RPMI7951 (cell line): ENCODE measurements around the gene AK5. TPM values are rescaled to one million over a fixed set of nuclear protein-coding genes. Genes with fewer than 3 reads are reported as not detected.

Source experiments
- DNase-seq: peaks from one replicate; pipeline ENCODE4 v3.0.0-alpha.2; 2012; ENCODE audit warnings: low read depth
- total RNA-seq: library from RNA; depleted of rRNA; stranded (reverse); fragments of >200 nt; shearing (Covaris generic); gene quantifications from 2 replicates; pipeline ENCODE4 v1.2.3, GENCODE V29; 2014; rRNA removed

AK5 gene, protein sequence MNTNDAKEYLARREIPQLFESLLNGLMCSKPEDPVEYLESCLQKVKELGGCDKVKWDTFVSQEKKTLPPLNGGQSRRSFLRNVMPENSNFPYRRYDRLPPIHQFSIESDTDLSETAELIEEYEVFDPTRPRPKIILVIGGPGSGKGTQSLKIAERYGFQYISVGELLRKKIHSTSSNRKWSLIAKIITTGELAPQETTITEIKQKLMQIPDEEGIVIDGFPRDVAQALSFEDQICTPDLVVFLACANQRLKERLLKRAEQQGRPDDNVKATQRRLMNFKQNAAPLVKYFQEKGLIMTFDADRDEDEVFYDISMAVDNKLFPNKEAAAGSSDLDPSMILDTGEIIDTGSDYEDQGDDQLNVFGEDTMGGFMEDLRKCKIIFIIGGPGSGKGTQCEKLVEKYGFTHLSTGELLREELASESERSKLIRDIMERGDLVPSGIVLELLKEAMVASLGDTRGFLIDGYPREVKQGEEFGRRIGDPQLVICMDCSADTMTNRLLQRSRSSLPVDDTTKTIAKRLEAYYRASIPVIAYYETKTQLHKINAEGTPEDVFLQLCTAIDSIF
- total RNA-seq = 6.5 and 8.0 TPM in 2 replicates

DNA sequence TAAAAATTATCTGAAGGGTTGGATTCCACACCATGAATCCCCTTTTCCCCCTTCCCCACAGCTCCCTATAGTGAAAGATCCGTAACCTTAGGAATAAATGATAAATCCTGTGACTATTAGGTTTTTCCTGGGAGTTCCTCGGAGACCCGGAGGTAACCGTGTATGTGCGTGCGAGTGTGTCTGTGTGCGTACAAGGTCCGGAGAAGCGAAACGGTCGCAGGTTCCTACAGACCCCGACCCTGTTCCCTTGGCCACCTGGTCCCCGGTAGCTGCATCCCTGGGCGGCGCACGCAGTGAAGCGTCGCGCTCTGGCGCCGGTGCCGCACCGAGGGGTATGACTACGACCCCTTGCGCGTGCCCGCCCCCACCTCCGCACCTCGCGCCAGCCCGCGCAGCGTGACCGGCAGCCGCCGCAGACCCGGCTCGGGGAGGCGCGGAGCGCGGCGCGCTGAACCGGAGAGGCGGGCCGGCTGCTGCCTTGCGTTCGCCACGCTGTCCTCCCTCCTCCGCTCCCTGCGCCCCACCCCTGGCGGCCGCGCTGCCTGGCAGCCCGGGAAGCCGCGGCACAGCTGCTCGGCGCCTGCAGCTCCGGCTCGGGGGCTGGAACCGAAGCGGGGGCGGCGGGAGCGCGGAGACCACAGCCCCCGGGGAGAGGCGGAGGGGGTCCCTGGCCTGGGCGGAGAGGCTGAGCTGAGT is at the start of gene AK5:
Gene AK5 (plus strand): TSS at position 529 of the 696 bp plus-strand sequence. CDS start 295 bp downstream, outside the sequence.
- DNase-seq = peak; percentile 55

GRCh38 chr1:77232829-77233228 is 49.0 kb upstream of the AK5 start:
- no peak for DNase-seq

GRCh38 chr1:77234096-77234495 is 47.7 kb upstream of the AK5 start:
- no peak for DNase-seq

DNA sequence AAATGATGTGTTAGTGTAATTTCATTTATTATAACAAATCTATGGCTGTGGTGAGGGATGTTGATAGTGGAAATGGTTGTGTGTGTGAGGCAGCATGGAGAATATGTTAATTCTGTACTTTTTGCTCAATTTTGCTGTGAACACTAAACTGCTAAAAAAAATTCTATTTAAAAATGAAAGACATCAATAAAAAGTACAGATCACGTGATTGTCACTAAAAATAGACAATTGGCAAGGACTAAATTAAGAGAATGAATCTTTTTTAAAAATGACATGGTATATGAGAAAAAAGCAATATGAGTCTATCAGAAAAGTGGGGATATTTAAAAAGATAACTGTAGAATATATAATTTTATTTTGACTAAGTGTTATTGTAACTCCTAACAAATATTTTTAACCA is 46.9 kb upstream of the AK5 start:
- no peak for DNase-seq

DNA sequence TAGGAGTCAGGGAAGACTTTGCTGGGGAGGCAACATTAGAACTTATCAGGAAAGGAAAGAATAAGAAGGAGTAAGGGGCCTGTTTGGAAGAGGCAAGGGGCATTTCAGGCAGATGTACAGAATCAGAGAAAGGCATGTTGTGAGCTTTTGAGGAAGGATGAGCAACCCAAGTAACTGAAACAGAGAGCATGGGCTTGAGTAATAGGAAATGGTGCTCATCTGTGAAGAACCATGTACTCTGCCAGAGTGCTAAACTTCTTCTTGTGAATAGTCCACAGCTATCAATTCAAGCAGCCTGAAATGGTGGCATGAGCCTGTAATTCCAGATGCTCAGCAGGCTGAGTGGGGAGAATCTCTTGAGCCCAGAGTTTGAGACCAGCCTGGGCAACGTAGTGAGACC is 43.4 kb upstream of the AK5 start:
- no peak for DNase-seq

- no peak for DNase-seq
Measured at GRCh38 chr1:77239311-77239710, 42.5 kb upstream of the AK5 start.

- DNase-seq = no peak
Measured at GRCh38 chr1:77245830-77246229, 36.0 kb upstream of the AK5 start.

- no peak for DNase-seq
Measured at GRCh38 chr1:77250126-77250525, 31.7 kb upstream of the AK5 start.

DNA sequence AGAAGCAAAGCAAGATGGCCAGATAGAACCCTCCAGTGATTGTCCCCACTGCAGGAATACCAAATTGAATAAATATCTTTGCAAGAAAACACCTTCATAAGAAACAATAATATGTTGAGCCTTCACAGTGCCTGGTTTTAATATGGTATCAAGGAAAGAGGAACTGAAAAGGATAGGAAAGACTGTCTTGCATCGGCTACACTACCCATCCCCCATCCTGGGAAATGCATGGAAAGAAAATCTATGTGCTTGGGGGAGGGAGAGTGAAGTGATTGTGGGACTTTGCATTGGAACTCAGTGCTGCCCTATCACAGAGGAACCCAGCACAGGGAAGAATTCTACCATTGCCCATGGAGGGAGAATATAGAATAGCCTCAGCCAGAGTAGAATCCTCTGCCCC is 28.6 kb upstream of the AK5 start:
- no peak for DNase-seq

GRCh38 chr1:77263708-77264107 is 18.1 kb upstream of the AK5 start:
- DNase-seq = no peak

- DNase-seq = no peak
Measured at GRCh38 chr1:77265180-77265579, 16.6 kb upstream of the AK5 start.

DNA sequence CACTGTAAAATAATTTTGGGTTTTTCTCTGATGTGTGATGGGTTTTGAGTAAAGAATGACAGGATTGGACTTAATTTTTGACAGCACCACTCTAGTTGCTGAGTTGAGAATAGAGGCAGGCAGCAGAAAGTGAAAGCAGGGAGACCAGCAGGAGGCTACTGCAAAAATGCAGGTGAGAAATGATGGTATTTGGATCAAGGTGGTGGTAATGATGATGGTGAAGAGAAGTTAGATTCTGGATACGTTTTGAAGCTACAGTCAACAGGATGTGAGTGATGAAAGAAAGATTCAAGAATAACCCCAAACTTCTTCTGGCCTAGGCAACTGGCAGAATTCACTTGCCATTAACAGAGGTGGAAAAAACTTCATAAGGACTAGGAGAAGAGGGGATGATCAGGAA is 14.8 kb upstream of the AK5 start:
- DNase-seq = no peak

DNA sequence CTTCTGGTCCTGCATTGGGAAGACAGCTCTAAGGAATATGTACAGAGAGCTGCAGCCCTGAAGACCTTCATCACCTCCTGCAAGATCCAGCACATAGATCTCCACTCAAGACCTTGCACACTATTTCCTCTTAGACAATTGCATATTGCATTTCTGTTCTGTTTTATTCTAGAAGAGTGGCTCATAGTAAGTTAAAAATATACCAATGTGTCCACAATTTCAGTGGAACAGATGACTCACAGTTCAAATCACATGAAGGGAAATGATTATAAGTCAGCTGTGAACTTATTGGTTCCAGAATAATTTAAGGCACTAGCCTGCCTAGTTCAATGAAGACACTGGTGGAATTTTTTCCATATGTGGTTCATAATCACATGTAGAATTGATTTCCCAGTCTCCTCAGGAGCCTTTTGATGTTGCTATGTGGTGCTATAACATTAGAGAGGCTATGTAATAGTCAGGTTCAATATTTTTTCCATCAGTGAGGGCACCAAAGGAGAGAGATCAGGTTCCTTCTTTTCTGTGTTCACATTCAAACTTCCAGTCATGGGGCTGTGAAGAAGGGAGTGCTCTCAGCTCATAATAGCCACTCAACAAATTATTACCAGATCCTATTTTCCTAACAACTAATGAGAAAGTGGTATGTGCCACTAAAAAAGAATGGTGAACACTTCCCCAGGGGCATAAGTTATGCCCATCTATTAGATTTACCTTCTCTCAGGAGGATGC is 9.8 kb upstream of the AK5 start:
- peak; percentile 35 for DNase-seq

- no peak for DNase-seq
Measured at GRCh38 chr1:77273891-77274290, 7.9 kb upstream of the AK5 start.

DNA sequence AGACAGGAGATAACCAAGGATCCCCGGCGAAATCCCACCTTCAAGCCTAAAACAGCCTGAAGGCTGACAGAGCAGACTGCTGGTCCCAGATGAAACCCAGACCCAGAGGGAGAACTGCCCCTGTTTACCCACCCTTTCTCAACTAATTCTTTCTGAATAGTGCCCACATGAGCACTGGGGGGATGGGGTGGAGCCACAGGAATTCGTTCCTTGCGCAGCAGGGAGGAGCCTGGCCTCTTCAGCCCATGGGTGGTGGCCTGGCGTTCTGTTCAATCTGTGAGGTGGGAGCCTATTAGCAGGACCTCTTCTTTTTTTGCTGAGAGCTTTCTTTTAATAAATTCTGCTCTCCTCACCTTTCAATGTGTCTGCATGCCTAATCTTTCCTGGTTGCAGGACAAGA is 6.6 kb upstream of the AK5 start:
- DNase-seq = no peak

DNA sequence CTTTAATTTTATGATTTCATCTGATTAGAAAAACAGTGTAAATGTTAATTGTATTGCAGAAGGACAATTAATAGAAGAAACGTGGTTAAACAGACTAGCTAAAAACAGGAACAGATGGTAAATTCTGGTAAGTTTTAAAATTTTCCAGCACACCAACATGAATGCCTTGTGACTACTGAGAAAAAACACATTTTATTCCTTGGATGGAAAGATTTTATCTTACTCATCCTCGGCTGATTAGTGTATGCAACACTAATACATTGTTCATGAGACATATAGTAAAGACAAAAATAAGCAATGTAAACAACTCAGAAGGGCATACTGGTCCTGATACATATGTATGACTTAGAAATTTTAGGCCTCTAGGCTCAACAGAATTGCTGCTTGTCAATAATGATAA is 4.9 kb upstream of the AK5 start:
- DNase-seq = no peak

DNA sequence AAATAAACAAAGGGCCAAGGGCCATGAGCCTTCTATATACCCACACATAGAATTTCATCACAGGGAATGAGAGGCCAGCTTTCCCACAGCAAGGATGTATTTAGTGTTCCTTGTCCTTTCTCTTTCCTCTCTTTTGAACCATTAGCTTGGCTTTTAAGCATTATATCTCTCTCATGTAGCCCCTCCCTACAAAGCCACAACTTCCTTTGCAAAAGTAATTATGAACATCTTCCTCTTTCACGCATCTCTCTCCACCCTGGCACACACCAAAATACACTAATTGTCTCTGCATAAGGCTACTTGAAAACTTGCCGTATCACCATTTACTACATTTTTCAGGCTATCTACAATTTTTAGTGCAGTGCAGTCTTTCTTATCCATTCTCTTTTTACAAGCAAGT is 1.9 kb upstream of the AK5 start:
- DNase-seq = no peak

DNA sequence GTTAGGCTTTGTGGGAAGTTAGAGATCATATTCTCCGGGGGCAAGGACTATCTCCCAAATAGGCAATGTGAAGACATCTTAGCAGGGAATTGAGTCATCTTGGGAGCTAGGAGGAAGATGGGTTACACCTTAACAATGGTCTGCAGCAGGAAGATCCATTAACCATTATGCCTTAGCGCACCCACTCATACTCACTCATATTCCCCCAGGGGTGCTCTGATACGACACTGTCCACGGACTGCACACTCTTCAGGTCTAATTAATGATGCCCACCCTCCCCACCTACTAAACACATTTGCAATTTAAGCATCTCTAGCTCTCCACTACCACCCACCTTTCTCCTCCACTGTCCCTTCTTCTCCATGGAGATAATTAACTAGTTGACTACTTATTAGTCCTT is 857 bp upstream of the AK5 start:
- no peak for DNase-seq

DNA sequence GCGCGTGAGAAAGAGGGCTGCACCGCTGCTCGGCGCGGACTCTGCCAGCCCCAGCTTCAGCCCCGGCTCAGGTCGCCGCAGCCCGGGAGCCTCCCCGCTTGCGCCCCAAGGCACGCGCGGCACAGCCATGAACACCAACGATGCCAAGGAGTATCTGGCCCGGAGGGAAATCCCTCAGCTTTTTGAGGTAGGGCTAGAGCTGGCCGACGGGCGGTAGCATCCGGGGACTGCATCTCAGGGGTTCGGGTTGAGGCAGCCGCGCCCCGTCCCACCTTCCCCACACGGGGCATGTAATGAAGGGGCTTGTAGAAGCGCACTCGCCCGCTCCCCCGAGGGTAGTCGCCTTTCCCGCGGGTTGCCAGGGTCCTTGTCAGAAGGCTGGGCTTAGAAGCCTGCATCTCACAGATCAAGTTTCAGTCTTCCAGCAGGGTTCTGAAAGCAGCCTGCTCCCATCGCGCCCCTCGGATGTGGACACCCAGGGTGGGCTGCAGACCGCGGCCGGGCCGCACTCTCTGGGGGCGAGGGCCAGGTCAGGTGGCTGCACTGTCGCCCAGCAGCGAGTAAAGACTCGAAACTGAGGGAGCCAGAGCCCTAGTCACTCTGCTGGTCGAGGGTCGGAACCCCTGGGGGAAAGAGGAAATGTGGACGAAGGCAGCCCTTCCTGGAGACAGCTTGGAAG is 507 bp downstream of the AK5 start:
- DNase-seq = peak; percentile 36

DNA sequence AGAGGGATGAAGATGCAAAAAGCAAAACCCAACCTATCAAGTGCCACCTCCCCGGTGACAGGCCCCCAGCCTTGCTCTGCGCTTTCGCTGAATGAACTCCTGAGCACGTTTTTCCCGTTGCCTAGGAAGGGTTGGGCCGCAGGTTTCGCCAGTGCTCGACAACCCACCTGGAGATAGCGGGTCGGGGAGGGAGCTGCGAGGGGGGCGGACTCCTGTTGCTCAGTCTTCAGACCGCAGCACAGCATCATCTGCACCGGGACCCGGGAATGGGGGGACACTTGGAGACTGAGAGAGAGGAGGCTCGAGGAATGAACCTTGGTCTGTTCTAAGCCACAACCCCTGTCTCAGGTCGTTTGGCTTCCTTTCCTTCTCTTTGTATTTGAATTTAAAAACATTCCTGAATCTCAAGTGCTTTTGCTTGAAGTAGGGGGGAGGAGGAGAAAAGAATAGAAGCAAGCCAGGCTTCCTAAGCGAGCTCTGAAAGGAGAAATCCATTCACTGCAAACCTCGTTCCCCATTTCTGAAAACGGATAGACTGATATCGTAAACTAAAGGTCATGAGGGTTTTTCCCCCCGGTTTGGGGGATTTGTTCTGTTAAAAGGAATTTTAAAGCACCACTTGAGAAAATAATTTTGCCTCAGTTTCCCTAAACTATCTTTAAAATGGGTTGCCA is 1.2 kb downstream of the AK5 start:
- no peak for DNase-seq
